ENCODE data around the gene NCOA6. TPM values are rescaled to one million over a fixed set of nuclear protein-coding genes. Genes with fewer than 3 reads are reported as not detected.

The NCOA6 gene
- total RNA-seq, 1 experiment from 2014 or later = 9.8 TPM

- Histone ChIP-seq H3K4me3 (ENCODE audit: low read length) (no peak overlapping the region), H2AFZ (ENCODE audit: low read length) (no peak overlapping the region), H3K27ac (ENCODE audit: low read length) (no peak overlapping the region), H3F3A (ENCODE audit: low read length, unreplicated experiment) (peaks cover 5% of the 10 kb centered on the region), H3K27me3 (ENCODE audit: low read length) (no peaks in the 10 kb centered on the region), H3K9ac (ENCODE audit: low read length) (no peak overlapping the region), H4K20me1 (ENCODE audit: low read length) (peaks cover 23% of the 10 kb centered on the region; the same call in 1 of the 2 replicates), H3K36me3 (ENCODE audit: low read depth, low read length) (peaks cover 10% of the 10 kb centered on the region; the same call in 1 of the 2 replicates), H3K79me2 (ENCODE audit: low read length) (peaks cover 54% of the 10 kb centered on the region), H3K9me2 (replicated peaks; ENCODE audit: low read length) (no peaks in the 10 kb centered on the region), H3K9me3 (ENCODE audit: low read length) (no peaks in the 10 kb centered on the region), H3K4me2 (ENCODE audit: low read length) (no peak overlapping the region), H3K4me1 (ENCODE audit: insufficient read depth, low read length) (peaks cover 15% of the 10 kb centered on the region)
- no peak for ATAC-seq
- ChIA-PET POLR2A (ENCODE audit: unreplicated experiment) (no interaction called here), CTCF (no interaction called here)
- BruUV-seq (replicated peaks) = no TSS peak
- DNase-seq = no peak
- intact Hi-C loops (cut with micrococcal nuclease) = no loop called here
- TF ChIP-seq EZH2phosphoT487 (IDR thresholded peaks at IDR 0.05; ENCODE audit: borderline replicate concordance, low read length) (no peak), EZH2 (IDR thresholded peaks at IDR 0.05; ENCODE audit: low read length, unreplicated experiment) (no peak), CTCF (conservative IDR thresholded peaks at IDR 0.05; ENCODE audit: low read depth, low read length) (no peak)
Measured at GRCh38 chr20:34794006-34794585, 31.4 kb downstream of the NCOA6 start.

- TF ChIP-seq EZH2 (IDR thresholded peaks at IDR 0.05; ENCODE audit: low read length, unreplicated experiment) (no peak), CTCF (conservative IDR thresholded peaks at IDR 0.05; ENCODE audit: low read depth, low read length) (no peak), EZH2phosphoT487 (IDR thresholded peaks at IDR 0.05; ENCODE audit: borderline replicate concordance, low read length) (no peak)
- ATAC-seq (no peak), DNase-seq (no peak)
- Histone ChIP-seq H3K9me2 (replicated peaks; ENCODE audit: low read length) (no peaks in the 10 kb centered on the region), H2AFZ (ENCODE audit: low read length) (no peak overlapping the region), H3K4me1 (ENCODE audit: insufficient read depth, low read length) (peaks cover 15% of the 10 kb centered on the region), H4K20me1 (ENCODE audit: low read length) (peaks cover 23% of the 10 kb centered on the region; the same call in 1 of the 2 replicates), H3K27me3 (ENCODE audit: low read length) (no peaks in the 10 kb centered on the region), H3K27ac (ENCODE audit: low read length) (no peak overlapping the region), H3K9ac (ENCODE audit: low read length) (no peak overlapping the region), H3F3A (ENCODE audit: low read length, unreplicated experiment) (peaks cover 5% of the 10 kb centered on the region), H3K4me3 (ENCODE audit: low read length) (no peak overlapping the region), H3K79me2 (ENCODE audit: low read length) (peaks cover 41% of the 10 kb centered on the region), H3K36me3 (ENCODE audit: low read depth, low read length) (peaks cover 13% of the 10 kb centered on the region; the same call in 1 of the 2 replicates), H3K4me2 (ENCODE audit: low read length) (no peak overlapping the region), H3K9me3 (ENCODE audit: low read length) (no peaks in the 10 kb centered on the region)
- ChIA-PET POLR2A (ENCODE audit: unreplicated experiment) (no interaction called here), CTCF (no interaction called here)
- intact Hi-C loops (cut with micrococcal nuclease) = no loop called here
- BruUV-seq (replicated peaks) = no TSS peak
Measured at GRCh38 chr20:34792687-34793363, 32.6 kb downstream of the NCOA6 start.

Measured in PC-3 (cell line).